GM15510 (cell line): ENCODE measurements around the gene UQCR11.

ENCODE experiments used
- POLR2A ChIP-seq: IDR thresholded peaks from 3 replicates; pipeline ENCODE4 v1.6.1; 2011; ENCODE audit warnings: borderline replicate concordance; ENCODE audit not compliant: insufficient read length; ENCODE audit errors: extremely low read depth

The UQCR11 gene

GRCh38 chr19:1626417-1627010 is 21.3 kb upstream of the UQCR11 start:
- no peak for TF ChIP-seq POLR2A

GRCh38 chr19:1624458-1624857 is 19.2 kb upstream of the UQCR11 start:
- TF ChIP-seq POLR2A, result no peak

GRCh38 chr19:1622541-1622940 is 17.3 kb upstream of the UQCR11 start:
- TF ChIP-seq POLR2A, result no peak

- TF ChIP-seq POLR2A, result no peak
These were observed 16.7 kb upstream of the UQCR11 start for GRCh38 chr19:1622007-1622406.

- no peak for TF ChIP-seq POLR2A
These were observed 16.3 kb upstream of the UQCR11 start for GRCh38 chr19:1621574-1621973.

- no peak for TF ChIP-seq POLR2A
These were observed 15.8 kb upstream of the UQCR11 start for GRCh38 chr19:1621021-1621420.

GRCh38 chr19:1620502-1620901 is 15.2 kb upstream of the UQCR11 start:
- no peak for TF ChIP-seq POLR2A

- TF ChIP-seq POLR2A, result no peak
These were observed 14.4 kb upstream of the UQCR11 start for GRCh38 chr19:1619703-1620102.

- TF ChIP-seq POLR2A, result no peak
These were observed 13.8 kb upstream of the UQCR11 start for GRCh38 chr19:1619094-1619439.

- no peak for TF ChIP-seq POLR2A
These were observed 13.2 kb upstream of the UQCR11 start for GRCh38 chr19:1618157-1619093.

- no peak for TF ChIP-seq POLR2A
These were observed 11.6 kb upstream of the UQCR11 start for GRCh38 chr19:1616875-1617274.

- TF ChIP-seq POLR2A, result no peak
These were observed 11.1 kb upstream of the UQCR11 start for GRCh38 chr19:1616396-1616795.

- no peak for TF ChIP-seq POLR2A
These were observed 10.0 kb upstream of the UQCR11 start for GRCh38 chr19:1615156-1615765.

- TF ChIP-seq POLR2A, result peak; percentile 4
These were observed 8.7 kb upstream of the UQCR11 start for GRCh38 chr19:1613808-1614570.

- no peak for TF ChIP-seq POLR2A
These were observed 7.9 kb upstream of the UQCR11 start for GRCh38 chr19:1613146-1613545.
